GM19455 (cell line): ENCODE data around the gene MYO3B.
"Not testable (repeated sequence)": the region's sequence is repeated elsewhere in the genome, so short reads cannot be mapped to it uniquely, and the experiment has no call there.

ENCODE experiments used
- ATAC-seq: cut with Tn5 transposase; IDR thresholded peaks from one replicate; pipeline ENCODE4 v1.9.1; 2021; ENCODE audit not compliant: unreplicated experiment

The MYO3B gene

GRCh38 chr2:170660409-170660808, 482.5 kb downstream of the MYO3B start:
- no peak for ATAC-seq

GRCh38 chr2:170665743-170666142, 487.8 kb downstream of the MYO3B start:
- ATAC-seq = no peak

- ATAC-seq = no peak
Measured at GRCh38 chr2:170669909-170670308, 492.0 kb downstream of the MYO3B start.

- no peak for ATAC-seq
Measured at GRCh38 chr2:170670651-170671050, 492.7 kb downstream of the MYO3B start.

- ATAC-seq = no peak
Measured at GRCh38 chr2:170671079-170671478, 493.1 kb downstream of the MYO3B start.

GRCh38 chr2:170674282-170674681, 496.3 kb downstream of the MYO3B start:
- not testable (repeated sequence) for ATAC-seq

GRCh38 chr2:170675701-170676100, 497.8 kb downstream of the MYO3B start:
- ATAC-seq = no peak

GRCh38 chr2:170679607-170680079, 501.7 kb downstream of the MYO3B start:
- ATAC-seq = no peak

GRCh38 chr2:170680172-170680941, 502.4 kb downstream of the MYO3B start:
- ATAC-seq = peak; percentile 96

- ATAC-seq = no peak
Measured at GRCh38 chr2:170681311-170681710, 503.4 kb downstream of the MYO3B start.

- no peak for ATAC-seq
Measured at GRCh38 chr2:170685591-170685990, 507.6 kb downstream of the MYO3B start.

- ATAC-seq = no peak
Measured at GRCh38 chr2:170689481-170689880, 511.5 kb downstream of the MYO3B start.

- no peak for ATAC-seq
Measured at GRCh38 chr2:170690640-170691039, 512.7 kb downstream of the MYO3B start.

GRCh38 chr2:170694316-170694715, 516.4 kb downstream of the MYO3B start:
- ATAC-seq = no peak

- no peak for ATAC-seq
Measured at GRCh38 chr2:170695521-170696410, 517.8 kb downstream of the MYO3B start.

GRCh38 chr2:170696948-170697347, 519.0 kb downstream of the MYO3B start:
- ATAC-seq = no peak

GRCh38 chr2:170701011-170701410, 523.1 kb downstream of the MYO3B start:
- no peak for ATAC-seq

- no peak for ATAC-seq
Measured at GRCh38 chr2:170703776-170704476, 526.0 kb downstream of the MYO3B start.
